Liver (tissue), 9 donors: ENCODE measurements around the gene MLH1. TPM values are rescaled to one million over a fixed set of nuclear protein-coding genes. Genes with fewer than 3 reads are reported as not detected.

ENCODE experiments used
- DNase-seq: peaks from one replicate; pipeline ENCODE4 v3.0.0-alpha.2; 2017; ENCODE audit warnings: low spot score
- H3K27ac ChIP-seq, 2 donors: one replicate each; pipeline ENCODE4 v1.7.0; 2013; ENCODE audit warnings: inconsistent platforms in 2 of 2, low read length in 2 of 2, control low read depth in 1 of 2, low read depth in 1 of 2, mild to moderate bottlenecking in 1 of 2
- H3K27me3 ChIP-seq, 4 donors: one replicate each; pipeline versions ENCODE4 v1.6.1 to v1.7.0; 2013; ENCODE audit warnings: low read length in 3 of 4, inconsistent platforms in 1 of 4, mild to moderate bottlenecking in 1 of 4, moderate library complexity in 1 of 4; ENCODE audit not compliant: control insufficient read depth in 4 of 4, insufficient read depth in 4 of 4
- H3K36me3 ChIP-seq, 4 donors: one replicate each; pipeline versions ENCODE4 v1.6.1 to v1.7.0; 2013; ENCODE audit warnings: low read length in 3 of 4, mild to moderate bottlenecking in 3 of 4, low read depth in 1 of 4, moderate library complexity in 1 of 4; ENCODE audit not compliant: control insufficient read depth in 4 of 4, insufficient read depth in 3 of 4
- H3K4me1 ChIP-seq, 4 donors: one replicate each; pipeline versions ENCODE4 v1.6.1 to v1.7.0; 2013; ENCODE audit warnings: low read length in 3 of 4, mild to moderate bottlenecking in 3 of 4, moderate library complexity in 1 of 4; ENCODE audit not compliant: control insufficient read depth in 4 of 4, insufficient read depth in 4 of 4
- H3K4me3 ChIP-seq, 3 donors: one replicate each; pipeline versions ENCODE4 v1.6.1 to v1.7.0; 2013; ENCODE audit warnings: low read length in 3 of 3, control low read depth in 1 of 3, low read depth in 1 of 3, mild to moderate bottlenecking in 1 of 3
- H3K9ac ChIP-seq, 2 donors: one replicate each; pipeline ENCODE4 v1.7.0; 2013; ENCODE audit warnings: low read length in 2 of 2, mild to moderate bottlenecking in 2 of 2, moderate library complexity in 2 of 2, control low read depth in 1 of 2, low read depth in 1 of 2
- H3K9me3 ChIP-seq, 4 donors: one replicate each; pipeline versions ENCODE4 v1.6.1 to v1.7.0; 2013; ENCODE audit warnings: low read length in 3 of 4; ENCODE audit not compliant: control insufficient read depth in 4 of 4
- CTCF ChIP-seq: fragments of 150-350 bp; IDR thresholded peaks from 2 replicates; pipeline ENCODE4 v1.5.1; 2017; ENCODE audit warnings: improper control_type of control experiment, low read depth, low read length; ENCODE audit not compliant: missing input control
- EGR1 ChIP-seq, 2 donors: IDR thresholded peaks; 2 replicates each; pipeline ENCODE4 v1.6.1; 2016 to 2018; ENCODE audit warnings: antibody characterized with exemption in 2 of 2, low read depth in 2 of 2
- FOXA1 ChIP-seq: IDR thresholded peaks from 2 replicates; pipeline ENCODE4 v1.6.1; 2016; ENCODE audit warnings: antibody characterized with exemption
- FOXA2 ChIP-seq: IDR thresholded peaks from 2 replicates; pipeline ENCODE4 v1.6.1; 2016; ENCODE audit warnings: antibody characterized with exemption
- GABPA ChIP-seq, 2 donors: IDR thresholded peaks in 1 of 2; conservative IDR thresholded peaks in 1 of 2; 2 replicates each; pipeline ENCODE4 v1.6.1; 2016; ENCODE audit warnings: antibody characterized with exemption in 2 of 2, mild to moderate bottlenecking in 1 of 2, moderate library complexity in 1 of 2
- HNF4A ChIP-seq, 2 donors: conservative IDR thresholded peaks; 2 replicates each; pipeline ENCODE4 v1.6.1; 2016; ENCODE audit warnings: antibody characterized with exemption in 2 of 2, mild to moderate bottlenecking in 2 of 2
- JUND ChIP-seq, 2 donors: IDR thresholded peaks; 2 replicates each; pipeline ENCODE4 v1.6.1; 2016; ENCODE audit warnings: antibody characterized with exemption in 2 of 2
- NR2F2 ChIP-seq: IDR thresholded peaks from 2 replicates; pipeline ENCODE4 v1.6.1; 2016; ENCODE audit warnings: antibody characterized with exemption
- RAD21 ChIP-seq, 2 donors: IDR thresholded peaks; 2 replicates each; pipeline ENCODE4 v1.6.1; 2016; ENCODE audit warnings: antibody characterized with exemption in 2 of 2, mild to moderate bottlenecking in 2 of 2
- REST ChIP-seq: IDR thresholded peaks from 2 replicates; pipeline ENCODE4 v1.6.1; 2016; ENCODE audit warnings: antibody characterized with exemption, mild to moderate bottlenecking
- RXRA ChIP-seq, 2 donors: IDR thresholded peaks; 2 replicates each; pipeline ENCODE4 v1.6.1; 2017 to 2018; ENCODE audit warnings: antibody characterized with exemption in 2 of 2, mild to moderate bottlenecking in 1 of 2
- TAF1 ChIP-seq: conservative IDR thresholded peaks from 2 replicates; pipeline ENCODE4 v1.6.1; 2016; ENCODE audit warnings: antibody characterized with exemption, mild to moderate bottlenecking
- YY1 ChIP-seq: IDR thresholded peaks from 2 replicates; pipeline ENCODE4 v1.6.1; 2016; ENCODE audit warnings: antibody characterized with exemption, mild to moderate bottlenecking
- WGBS: extraction: QIAGEN DNeasy Blood & Tissue Kit; methylation state at CpG from one replicate; pipeline ENCODE4 v1.1.7; 2013; 5-methylcytosine and 5-hydroxymethylcytosine counted together
- polyA plus RNA-seq, 2 donors: library from polyadenylated mRNA; stranded (reverse) in 1 of 2; unstranded in 1 of 2; fragments of 200-250 nt in 1 of 2; fragments of >200 nt in 1 of 2; fragmentation: Nextera tagmentation in 1 of 2; extraction: Ambion mirVana in 1 of 2; gene quantifications; one replicate each; pipeline versions ENCODE4 v1.2.1 to v1.2.3, GENCODE V29; 2013 to 2015
- total RNA-seq, 2 donors: library from RNA; depleted of rRNA; stranded (reverse); fragments of >200 nt; gene quantifications; one replicate each; pipeline ENCODE4 v1.2.3, GENCODE V29; 2014
- donor health status: healthy.
- donor health status: healthy.
- donor health status: healthy.
- donor health status: healthy.
- donor health status: healthy.

The MLH1 gene
- total and polyA plus RNA-seq, 4 donors: 9.4 to 34.2 (median 22.5) TPM

GRCh38 chr3:36973139-36973538 lies 20.2 kb upstream of the MLH1 start:
- H3K9ac ChIP-seq: no peak overlapping the region
- H3K27me3 ChIP-seq: no peaks in the 10 kb centered on the region
- no peak for TF ChIP-seq HNF4A (conservative IDR thresholded peaks at IDR 0.05)
- TF ChIP-seq CTCF: no peak
- TF ChIP-seq REST: no peak
- TF ChIP-seq YY1: no peak
- no peak for TF ChIP-seq NR2F2
- TF ChIP-seq FOXA1: no peak
- no peak for TF ChIP-seq RAD21 (IDR thresholded peaks at IDR 0.05)
- TF ChIP-seq JUND (IDR thresholded peaks at IDR 0.05): no peak
- no peak for TF ChIP-seq EGR1 (IDR thresholded peaks at IDR 0.05; ENCODE audit: low read depth in 2 of 2)
- TF ChIP-seq GABPA (IDR thresholded peaks at IDR 0.05 in 1 of 2, conservative IDR thresholded peaks at IDR 0.05 in 1 of 2): no peak
- TF ChIP-seq FOXA2: no peak
- TF ChIP-seq RXRA (IDR thresholded peaks at IDR 0.05): no peak
- no peak for TF ChIP-seq TAF1
- H3K9me3 ChIP-seq: no peaks in the 10 kb centered on the region
- peaks cover 0 to 2% (median 0%) of the 10 kb centered on the region in 4 donors for H3K36me3 ChIP-seq
- H3K4me1 ChIP-seq: no peaks in the 10 kb centered on the region
- DNase-seq: no peak
- H3K27ac ChIP-seq: no peak overlapping the region
- 97% methylated on average over 1 of the region's 1 CpG for WGBS
- no peak overlapping the region for H3K4me3 ChIP-seq

GRCh38 chr3:36981006-36981405 lies 12.3 kb upstream of the MLH1 start:
- H3K36me3 ChIP-seq: peaks cover 7 to 31% (median 21%) of the 10 kb centered on the region in 4 donors

More at GRCh38 chr3:36981006-36981405, 12.3 kb upstream of the MLH1 start:
- TF ChIP-seq RXRA (IDR thresholded peaks at IDR 0.05) (no peak), GABPA (IDR thresholded peaks at IDR 0.05 in 1 of 2, conservative IDR thresholded peaks at IDR 0.05 in 1 of 2) (no peak), REST (no peak)
- Histone ChIP-seq H3K4me3 (no peak overlapping the region), H3K27ac (no peak overlapping the region), H3K9ac (no peak overlapping the region), H3K9me3 (peaks cover 0 to 4% (median under 1%) of the 10 kb centered on the region in 4 donors), H3K27me3 (no peaks in the 10 kb centered on the region), H3K4me1 (no peaks in the 10 kb centered on the region)
- 98% methylated on average over 4 of the region's 4 CpGs for WGBS
- no peak for DNase-seq
